SK-N-SH treated with all-trans-retinoic acid at 6 μM for 48 hours (cell line): Measurements from ENCODE around the gene TMEM50A.

Experiments
- ARNTL ChIP-seq: fragments of 450-650 bp; formaldehyde crosslinking; IDR thresholded peaks from 2 replicates; pipeline ENCODE4 v1.5.0; 2020; ENCODE audit warnings: low read depth, mild to moderate bottlenecking, moderate library complexity, borderline replicate concordance
- BACH2 ChIP-seq: fragments of 250-450 bp; sonication (Bioruptor Pico); IDR thresholded peaks from 2 replicates; pipeline ENCODE4 v1.9.0; 2021; ENCODE audit warnings: mild to moderate bottlenecking, borderline replicate concordance
- ESRRG ChIP-seq: fragments of 250-450 bp; sonication (Bioruptor Pico); IDR thresholded peaks from 2 replicates; pipeline ENCODE4 v1.6.1; 2021; ENCODE audit warnings: mild to moderate bottlenecking
- OSR1 ChIP-seq: fragments of 250-450 bp; sonication (Bioruptor Pico); IDR thresholded peaks from 2 replicates; pipeline ENCODE4 v1.8.0; 2022; ENCODE audit warnings: moderate library complexity, mild to moderate bottlenecking, inconsistent platforms
- POU6F1 ChIP-seq: fragments of 250-450 bp; sonication (Bioruptor Pico); IDR thresholded peaks from 2 replicates; pipeline ENCODE4 v1.8.0; 2021; ENCODE audit warnings: low read depth, mild to moderate bottlenecking, moderate library complexity, borderline replicate concordance
- PPARA ChIP-seq: fragments of 250-450 bp; sonication (Bioruptor Pico); IDR thresholded peaks from 2 replicates; pipeline ENCODE4 v1.5.0; 2020; ENCODE audit warnings: mild to moderate bottlenecking, borderline replicate concordance
- RARB ChIP-seq: fragments of 250-450 bp; sonication (Bioruptor Pico); IDR thresholded peaks from 2 replicates; pipeline ENCODE4 v1.8.0; 2021; ENCODE audit warnings: mild to moderate bottlenecking, moderate library complexity
- SNAI2 ChIP-seq: fragments of 250-450 bp; sonication (Bioruptor Pico); IDR thresholded peaks from 2 replicates; pipeline ENCODE4 v1.5.0; 2020; ENCODE audit warnings: mild to moderate bottlenecking, moderate library complexity
- TOX ChIP-seq: fragments of 250-450 bp; sonication (Bioruptor Pico); IDR thresholded peaks from 2 replicates; pipeline ENCODE4 v1.8.0; 2021; ENCODE audit warnings: mild to moderate bottlenecking, moderate library complexity, borderline replicate concordance
- ZFP30 ChIP-seq: fragments of 450-650 bp; formaldehyde crosslinking; IDR thresholded peaks from 2 replicates; pipeline ENCODE4 v1.5.0; 2022; ENCODE audit warnings: mild to moderate bottlenecking, moderate library complexity
- TF ChIP-seq, protein P1 (sequence below): fragments of 250-450 bp; sonication (Bioruptor Pico); IDR thresholded peaks from 2 replicates; pipeline ENCODE4 v1.8.0; 2020; ENCODE audit warnings: mild to moderate bottlenecking, moderate library complexity, borderline replicate concordance
- TF ChIP-seq, protein P2 (sequence below): fragments of 250-450 bp; sonication (Bioruptor Pico); IDR thresholded peaks from 2 replicates; pipeline ENCODE4 v1.5.1; 2021; ENCODE audit warnings: mild to moderate bottlenecking, moderate library complexity

DNA sequence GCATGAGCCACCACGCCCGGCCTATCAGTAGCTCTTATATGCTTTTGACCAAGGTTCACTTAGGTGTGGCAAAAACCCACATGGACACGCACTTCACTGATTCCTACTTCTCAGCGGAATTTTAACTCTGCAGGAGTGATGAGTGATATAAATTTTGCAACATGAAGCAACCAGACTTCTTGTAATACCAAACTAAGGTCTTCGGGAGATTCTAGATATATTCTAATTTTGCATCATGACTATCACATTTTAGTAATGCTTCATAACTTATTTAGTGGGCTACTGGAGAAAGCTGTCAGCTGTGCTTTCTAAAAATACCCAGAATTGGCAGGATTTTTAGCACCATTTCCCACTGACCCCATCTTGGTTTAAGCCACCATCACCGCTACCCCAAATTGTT, 54.7 kb downstream of the TMEM50A start:
- no peak for TF ChIP-seq OSR1
- no peak for TF ChIP-seq SNAI2 (CRISPR knock-in tag)
- no peak for TF ChIP-seq POU6F1 (CRISPR knock-in tag)
- TF ChIP-seq, protein P1, sequence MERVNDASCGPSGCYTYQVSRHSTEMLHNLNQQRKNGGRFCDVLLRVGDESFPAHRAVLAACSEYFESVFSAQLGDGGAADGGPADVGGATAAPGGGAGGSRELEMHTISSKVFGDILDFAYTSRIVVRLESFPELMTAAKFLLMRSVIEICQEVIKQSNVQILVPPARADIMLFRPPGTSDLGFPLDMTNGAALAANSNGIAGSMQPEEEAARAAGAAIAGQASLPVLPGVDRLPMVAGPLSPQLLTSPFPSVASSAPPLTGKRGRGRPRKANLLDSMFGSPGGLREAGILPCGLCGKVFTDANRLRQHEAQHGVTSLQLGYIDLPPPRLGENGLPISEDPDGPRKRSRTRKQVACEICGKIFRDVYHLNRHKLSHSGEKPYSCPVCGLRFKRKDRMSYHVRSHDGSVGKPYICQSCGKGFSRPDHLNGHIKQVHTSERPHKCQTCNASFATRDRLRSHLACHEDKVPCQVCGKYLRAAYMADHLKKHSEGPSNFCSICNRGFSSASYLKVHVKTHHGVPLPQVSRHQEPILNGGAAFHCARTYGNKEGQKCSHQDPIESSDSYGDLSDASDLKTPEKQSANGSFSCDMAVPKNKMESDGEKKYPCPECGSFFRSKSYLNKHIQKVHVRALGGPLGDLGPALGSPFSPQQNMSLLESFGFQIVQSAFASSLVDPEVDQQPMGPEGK: no peak
- no peak for TF ChIP-seq RARB
- TF ChIP-seq PPARA (CRISPR knock-in tag): no peak
- no peak for TF ChIP-seq BACH2 (CRISPR knock-in tag)
- no peak for TF ChIP-seq ARNTL (CRISPR knock-in tag)
- no peak for TF ChIP-seq ZFP30
- no peak for TF ChIP-seq ESRRG (CRISPR knock-in tag)
- TF ChIP-seq, protein P2, sequence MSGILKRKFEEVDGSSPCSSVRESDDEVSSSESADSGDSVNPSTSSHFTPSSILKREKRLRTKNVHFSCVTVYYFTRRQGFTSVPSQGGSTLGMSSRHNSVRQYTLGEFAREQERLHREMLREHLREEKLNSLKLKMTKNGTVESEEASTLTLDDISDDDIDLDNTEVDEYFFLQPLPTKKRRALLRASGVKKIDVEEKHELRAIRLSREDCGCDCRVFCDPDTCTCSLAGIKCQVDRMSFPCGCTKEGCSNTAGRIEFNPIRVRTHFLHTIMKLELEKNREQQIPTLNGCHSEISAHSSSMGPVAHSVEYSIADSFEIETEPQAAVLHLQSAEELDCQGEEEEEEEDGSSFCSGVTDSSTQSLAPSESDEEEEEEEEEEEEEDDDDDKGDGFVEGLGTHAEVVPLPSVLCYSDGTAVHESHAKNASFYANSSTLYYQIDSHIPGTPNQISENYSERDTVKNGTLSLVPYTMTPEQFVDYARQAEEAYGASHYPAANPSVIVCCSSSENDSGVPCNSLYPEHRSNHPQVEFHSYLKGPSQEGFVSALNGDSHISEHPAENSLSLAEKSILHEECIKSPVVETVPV (CRISPR knock-in tag): no peak
- no peak for TF ChIP-seq TOX
